Stimulated activated CD4-positive, alpha-beta T cell treated with anti-CD3 and anti-CD28 coated beads, TNF-alpha, amount 100 ng/mL, for 48 hours (primary cell): ENCODE data around the gene CFAP74.
A peak's percentile ranks its signal among the peaks of the same experiment; 100 is the strongest.
"Not testable (repeated sequence)": the region's sequence is repeated elsewhere in the genome, so short reads cannot be mapped to it uniquely, and the experiment has no call there.

ENCODE experiments used
- DNase-seq, 3 donors: peaks; one replicate each; pipeline ENCODE4 v3.0.0-alpha.2; 2020; ENCODE audit warnings: low read depth in 3 of 3

The CFAP74 gene

GRCh38 chr1:1954831-1955441 is 48.6 kb downstream of the CFAP74 start:
- DNase-seq: peak in 1 of 3 donors; percentile 9

- DNase-seq: no peak
Observed at GRCh38 chr1:1954015-1954414, 49.6 kb downstream of the CFAP74 start.

GRCh38 chr1:1950940-1951339 is 52.6 kb downstream of the CFAP74 start:
- DNase-seq: no peak

DNA sequence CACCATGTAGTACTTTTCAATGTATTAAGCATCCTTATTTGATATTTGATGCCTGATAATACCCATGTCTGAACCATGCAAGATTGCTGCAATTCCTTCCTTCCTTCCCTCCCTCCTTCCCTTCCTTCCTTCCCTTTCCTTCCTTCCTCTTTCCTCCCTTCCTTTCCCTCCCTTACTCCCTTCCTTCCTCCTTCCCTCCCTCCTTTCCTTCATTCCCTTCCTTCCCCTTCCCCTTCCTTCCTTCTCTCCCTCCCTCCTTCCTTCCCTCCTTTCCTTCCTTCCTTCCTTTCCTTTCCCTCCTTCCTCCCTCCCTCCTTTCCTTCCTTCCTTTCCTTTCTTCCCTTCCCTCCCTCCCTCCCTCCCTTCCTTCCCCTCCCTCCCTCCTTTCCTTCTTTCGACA is 54.8 kb downstream of the CFAP74 start:
- no peak for DNase-seq

GRCh38 chr1:1947493-1947892 is 56.1 kb downstream of the CFAP74 start:
- DNase-seq: no peak

- no peak for DNase-seq
Observed at GRCh38 chr1:1946540-1946939, 57.0 kb downstream of the CFAP74 start.

- DNase-seq: no peak
Observed at GRCh38 chr1:1945782-1946393, 57.7 kb downstream of the CFAP74 start.

GRCh38 chr1:1943834-1944570 is 59.6 kb downstream of the CFAP74 start:
- peak; percentile 27 to 60 (median 34) for DNase-seq

DNA sequence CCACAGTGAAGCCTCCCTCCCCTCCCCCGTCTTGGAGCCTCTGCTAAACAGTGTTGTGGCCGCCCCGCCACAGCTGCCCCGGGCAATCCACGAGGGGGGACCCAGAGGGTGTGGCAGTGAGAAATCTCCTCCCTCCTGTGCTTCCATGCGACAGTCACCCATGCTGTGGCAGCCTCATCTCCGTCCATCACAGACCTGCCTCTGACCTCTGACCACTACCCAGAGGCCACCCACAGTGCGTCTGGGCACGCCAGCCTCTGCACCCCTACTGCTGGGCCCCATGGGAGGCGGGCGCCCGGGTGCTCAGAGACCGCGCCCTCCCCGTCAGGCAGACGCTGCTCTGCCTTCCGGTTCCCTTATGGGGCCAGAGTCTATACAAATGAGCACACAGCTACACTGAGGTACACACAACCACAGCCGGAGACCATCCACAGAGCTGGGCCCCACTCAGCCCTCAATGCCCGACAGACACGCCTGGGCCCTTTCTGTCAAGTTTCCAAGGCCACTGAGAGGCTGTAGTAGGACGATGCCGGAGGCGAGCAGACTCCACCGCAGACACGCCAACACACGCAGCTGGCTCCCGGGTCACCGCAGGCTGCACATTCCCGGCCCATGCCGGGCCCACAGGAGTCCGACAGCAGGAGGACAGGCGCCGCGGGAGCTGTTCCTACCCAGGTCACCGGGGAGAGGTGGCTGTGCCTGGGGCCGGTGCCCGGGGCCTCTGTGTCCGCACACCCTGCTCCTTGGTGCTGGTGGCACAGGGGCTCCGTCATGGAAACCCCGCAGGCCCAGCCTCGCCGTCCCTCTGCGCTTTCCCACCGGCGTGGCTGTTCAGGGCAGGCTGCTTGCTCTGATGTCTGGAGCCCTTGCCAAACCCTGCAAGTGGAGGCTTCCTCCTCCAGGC is 60.6 kb downstream of the CFAP74 start:
- DNase-seq: no peak

GRCh38 chr1:1941868-1942752 is 61.5 kb downstream of the CFAP74 start:
- DNase-seq: no peak

DNA sequence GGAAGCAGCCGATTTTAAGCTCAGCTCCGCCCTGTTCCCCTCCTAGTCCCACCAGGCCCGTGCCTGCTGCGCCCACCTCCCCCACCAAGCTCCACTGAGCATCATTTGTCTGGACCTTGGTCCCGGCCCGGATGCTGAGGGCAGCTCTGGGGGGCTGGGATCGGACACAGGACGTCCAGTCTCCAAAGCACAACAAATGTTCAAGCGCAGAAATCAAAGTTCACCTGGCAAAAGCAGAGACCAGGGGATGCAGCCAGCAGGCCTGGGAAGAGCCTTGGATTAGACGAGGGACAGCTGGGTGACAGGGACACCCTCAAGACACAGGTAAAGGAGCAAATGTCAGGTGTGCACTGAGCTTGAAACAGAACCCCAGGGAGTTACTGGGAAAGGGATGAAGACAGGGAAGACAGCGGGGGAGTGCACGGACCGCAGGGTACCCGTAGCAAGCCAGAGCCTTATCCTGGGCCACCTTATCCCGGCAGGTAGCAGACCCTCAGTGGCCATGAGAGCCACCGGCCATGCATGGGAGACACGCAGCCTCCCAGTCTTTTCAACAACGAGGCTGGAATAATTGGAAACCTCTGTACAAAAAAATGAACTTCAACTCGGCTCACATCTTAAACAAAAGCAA is 62.3 kb downstream of the CFAP74 start:
- no peak for DNase-seq

DNA sequence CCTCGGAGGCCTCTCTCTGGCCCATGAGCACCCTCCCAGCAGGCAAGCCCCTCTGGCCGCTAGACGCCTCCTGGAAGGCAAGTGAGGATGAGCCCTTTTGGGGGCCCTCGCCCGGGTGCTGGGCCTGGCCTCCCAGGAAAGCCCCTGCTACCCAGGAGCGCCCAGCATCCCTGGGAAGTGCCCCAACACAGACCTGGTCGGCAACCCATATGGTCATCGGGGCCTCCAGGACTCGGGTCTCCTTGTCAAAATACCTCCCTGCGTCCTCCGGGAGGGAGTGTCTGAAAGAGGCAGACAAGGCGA is 63.5 kb downstream of the CFAP74 start:
- DNase-seq: no peak

GRCh38 chr1:1939296-1940122 is 64.1 kb downstream of the CFAP74 start:
- no peak for DNase-seq

DNA sequence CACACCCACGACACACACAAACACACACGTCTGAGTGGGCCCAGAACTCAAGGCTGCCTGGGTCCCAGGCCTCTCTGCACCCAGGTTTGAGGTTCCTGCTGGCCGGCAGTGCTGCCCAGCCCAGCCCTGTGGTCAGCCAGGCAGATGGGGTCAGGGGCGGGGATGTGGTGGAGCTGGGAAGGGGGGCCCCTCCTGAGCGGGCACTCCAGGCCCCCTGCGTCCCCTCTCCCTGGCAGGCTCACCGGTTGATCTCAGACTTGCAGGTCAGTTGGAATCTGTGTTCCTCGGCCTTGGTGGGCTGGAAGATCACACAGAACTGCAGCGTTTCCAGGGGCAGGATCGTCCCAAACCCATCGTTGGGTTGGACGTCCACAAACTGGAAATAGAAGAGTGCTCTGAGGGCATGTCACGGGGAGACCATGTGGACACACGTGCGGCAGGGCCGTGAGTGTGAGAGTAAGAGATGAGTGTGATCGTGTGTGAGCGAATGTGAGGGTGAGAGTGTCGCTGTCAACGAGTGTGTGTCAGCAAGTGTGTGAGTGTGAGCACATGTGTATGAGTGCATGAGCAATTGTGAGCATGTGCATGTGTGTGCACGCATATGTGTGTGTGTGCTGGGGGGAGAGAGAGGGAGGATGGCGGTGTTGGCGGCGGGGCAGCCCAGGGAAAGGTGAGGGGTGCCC is 64.8 kb downstream of the CFAP74 start:
- no peak for DNase-seq

DNA sequence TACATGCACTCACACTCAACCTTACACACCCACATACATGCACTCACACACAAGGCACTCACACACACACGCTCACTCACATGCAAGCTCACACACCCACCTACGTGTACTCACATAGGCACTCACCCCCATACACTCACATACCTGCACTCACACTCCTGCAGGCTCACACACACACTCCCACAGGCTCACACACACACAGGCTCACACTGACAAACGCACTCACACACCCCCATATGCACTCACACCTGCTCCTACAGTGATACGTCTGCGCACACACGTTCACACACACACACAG is 65.4 kb downstream of the CFAP74 start:
- DNase-seq: no peak

DNA sequence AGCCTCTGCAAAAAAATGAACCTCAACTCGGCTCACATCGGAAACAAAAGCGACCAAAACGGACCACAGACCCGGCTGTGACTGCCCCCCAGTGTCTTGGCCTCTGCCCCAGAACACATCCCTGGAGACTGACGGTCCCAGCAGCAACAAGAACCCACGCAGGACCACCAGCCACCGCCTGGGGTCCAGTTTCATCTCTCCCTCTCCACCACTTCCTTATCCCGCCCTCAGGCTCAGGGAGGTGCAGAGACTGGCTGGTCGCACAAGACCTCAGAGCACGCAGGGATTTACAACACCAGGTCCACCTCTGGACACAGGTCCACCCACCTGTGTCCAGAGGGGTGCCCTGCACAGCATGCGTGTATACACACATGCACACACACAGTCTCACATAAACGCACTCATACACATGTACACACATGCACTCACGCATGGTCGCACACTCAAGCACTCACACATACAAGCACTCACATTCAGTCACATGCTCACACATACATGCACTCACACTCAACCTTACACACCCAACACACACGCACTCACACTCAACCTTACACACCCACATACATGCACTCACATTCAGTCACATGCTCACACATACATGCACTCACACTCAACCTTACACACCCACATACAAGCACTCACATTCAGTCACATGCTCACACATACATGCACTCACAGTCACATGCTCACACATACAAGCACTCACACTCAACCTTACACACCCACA is 65.9 kb downstream of the CFAP74 start:
- DNase-seq: no peak

GRCh38 chr1:1937061-1937460 is 66.5 kb downstream of the CFAP74 start:
- no peak for DNase-seq

- not testable (repeated sequence) for DNase-seq
Observed at GRCh38 chr1:1934848-1935247, 68.7 kb downstream of the CFAP74 start.
